Tracheal epithelial cell (primary cell): ENCODE data around the gene HYPK. TPM values are rescaled to one million over a fixed set of nuclear protein-coding genes. Genes with fewer than 3 reads are reported as not detected.

Experiments used
- total RNA-seq: library from RNA; depleted of rRNA; stranded (reverse); fragments of >200 nt; gene quantifications from 2 replicates; pipeline ENCODE4 v1.2.1, GENCODE V29; 2014

The HYPK gene
- total RNA-seq, result 1.7 and 2.4 TPM in 2 replicates

GRCh38 chr15:43800286-43801141, at the start of gene HYPK:
TSS of gene HYPK (plus strand) at chr15:43800599. CDS start at chr15:43800623, 24 bp downstream.

GRCh38 chr15:43776718-43777266, 23.6 kb upstream of the HYPK start, which contains the start of gene ELL3:
TSS of gene ELL3 (minus strand) at chr15:43776966. CDS start at chr15:43776901, 65 bp downstream.

GRCh38 chr15:43791993-43792760, 8.2 kb upstream of the HYPK start, which contains the start of gene SERF2:
TSS of gene SERF2 (plus strand) at chr15:43792320. CDS start at chr15:43792377, 57 bp downstream.

GRCh38 chr15:43799945-43800285, 484 bp upstream of the HYPK start, which contains the start of gene SERINC4:
TSS of gene SERINC4 (minus strand) at chr15:43800220. CDS start at chr15:43799986, 234 bp downstream.

GRCh38 chr15:43824302-43825246, 24.2 kb downstream of the HYPK start, which contains the start of gene MFAP1:
TSS of gene MFAP1 (minus strand) at chr15:43824690. CDS start at chr15:43824569, 121 bp downstream.

GRCh38 chr15:43826508-43827341, 26.3 kb downstream of the HYPK start, which contains the start of gene WDR76:
TSS of gene WDR76 (plus strand) at chr15:43827002. CDS start at chr15:43827033, 31 bp downstream.

Other genes with a start within 250 kb of the HYPK start
- gene PPIP5K1, start 210.4 kb upstream of the HYPK start, total RNA-seq, result 29.4 and 67.8 TPM in 2 replicates
- gene CKMT1B, start 206.6 kb upstream of the HYPK start, total RNA-seq, result 10.4 and 11.8 TPM in 2 replicates
- gene STRC, start 181.8 kb upstream of the HYPK start, total RNA-seq, result 0.43 and 0.72 TPM in 2 replicates
- 0.85 and 3.6 TPM in 2 replicates for gene CATSPER2, start 151.8 kb upstream of the HYPK start, total RNA-seq
- 17.3 and 47.0 TPM in 2 replicates for gene CKMT1A, start 106.7 kb upstream of the HYPK start, total RNA-seq
- gene PDIA3, start 54.2 kb upstream of the HYPK start, total RNA-seq, result 117 and 120 TPM in 2 replicates
- 23.6 and 27.3 TPM in 2 replicates for gene ELL3, start 23.6 kb upstream of the HYPK start, total RNA-seq
- 341 and 741 TPM in 2 replicates for gene SERF2, start 8.3 kb upstream of the HYPK start, total RNA-seq
- gene SERINC4, start 379 bp upstream of the HYPK start, total RNA-seq, result not detected in 2 replicates
- 16.4 and 23.9 TPM in 2 replicates for gene MFAP1, start 24.1 kb downstream of the HYPK start, total RNA-seq
- 3.6 and 7.5 TPM in 2 replicates for gene WDR76, start 26.4 kb downstream of the HYPK start, total RNA-seq